NB4 (cell line): ENCODE results near the gene UPB1.

ENCODE experiments used
- POLR2A ChIP-seq: IDR thresholded peaks from 2 replicates; pipeline ENCODE4 v1.6.1; 2011; ENCODE audit warnings: mild to moderate bottlenecking; ENCODE audit not compliant: insufficient read length; ENCODE audit errors: extremely low read depth
- TF ChIP-seq, protein P1 (sequence below): IDR thresholded peaks from one replicate; pipeline ENCODE4 v1.5.1; 2012; ENCODE audit warnings: low read depth, low read length
- TF ChIP-seq, protein P2 (sequence below): IDR thresholded peaks from 2 replicates; pipeline ENCODE4 v1.6.1; 2011; ENCODE audit warnings: low read depth, low read length

GRCh38 chr22:24553597-24554312 is 58.6 kb downstream of the UPB1 start:
- TF ChIP-seq, protein P1, sequence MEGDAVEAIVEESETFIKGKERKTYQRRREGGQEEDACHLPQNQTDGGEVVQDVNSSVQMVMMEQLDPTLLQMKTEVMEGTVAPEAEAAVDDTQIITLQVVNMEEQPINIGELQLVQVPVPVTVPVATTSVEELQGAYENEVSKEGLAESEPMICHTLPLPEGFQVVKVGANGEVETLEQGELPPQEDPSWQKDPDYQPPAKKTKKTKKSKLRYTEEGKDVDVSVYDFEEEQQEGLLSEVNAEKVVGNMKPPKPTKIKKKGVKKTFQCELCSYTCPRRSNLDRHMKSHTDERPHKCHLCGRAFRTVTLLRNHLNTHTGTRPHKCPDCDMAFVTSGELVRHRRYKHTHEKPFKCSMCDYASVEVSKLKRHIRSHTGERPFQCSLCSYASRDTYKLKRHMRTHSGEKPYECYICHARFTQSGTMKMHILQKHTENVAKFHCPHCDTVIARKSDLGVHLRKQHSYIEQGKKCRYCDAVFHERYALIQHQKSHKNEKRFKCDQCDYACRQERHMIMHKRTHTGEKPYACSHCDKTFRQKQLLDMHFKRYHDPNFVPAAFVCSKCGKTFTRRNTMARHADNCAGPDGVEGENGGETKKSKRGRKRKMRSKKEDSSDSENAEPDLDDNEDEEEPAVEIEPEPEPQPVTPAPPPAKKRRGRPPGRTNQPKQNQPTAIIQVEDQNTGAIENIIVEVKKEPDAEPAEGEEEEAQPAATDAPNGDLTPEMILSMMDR: no peak
- TF ChIP-seq POLR2A: no peak
- TF ChIP-seq, protein P2, sequence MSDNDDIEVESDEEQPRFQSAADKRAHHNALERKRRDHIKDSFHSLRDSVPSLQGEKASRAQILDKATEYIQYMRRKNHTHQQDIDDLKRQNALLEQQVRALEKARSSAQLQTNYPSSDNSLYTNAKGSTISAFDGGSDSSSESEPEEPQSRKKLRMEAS: no peak
